Large intestine (tissue), 3 donors: ENCODE data around the gene ERCC6L. TPM values are rescaled to one million over a fixed set of nuclear protein-coding genes. Genes with fewer than 3 reads are reported as not detected.
A peak's percentile ranks its signal among the peaks of the same experiment; 100 is the strongest.
"Not testable (repeated sequence)": the region's sequence is repeated elsewhere in the genome, so short reads cannot be mapped to it uniquely, and the experiment has no call there.

Experiments used
- DNase-seq, 2 donors: peaks; one replicate each; pipeline versions ENCODE4 v3.0.0 to v3.0.0-alpha.2; 2013
- H3K27ac ChIP-seq: one replicate; pipeline ENCODE4 v1.5.1; 2013; ENCODE audit warnings: low read length
- H3K27me3 ChIP-seq: 2 replicates; pipeline ENCODE4 v1.6.1; 2013; ENCODE audit warnings: low read length; ENCODE audit not compliant: control insufficient read depth, insufficient read depth
- H3K36me3 ChIP-seq: 2 replicates; pipeline ENCODE4 v1.6.1; 2013; ENCODE audit warnings: low read length; ENCODE audit not compliant: control insufficient read depth, insufficient read depth
- H3K4me1 ChIP-seq: one replicate; pipeline ENCODE4 v1.6.1; 2013; ENCODE audit warnings: low read length; ENCODE audit not compliant: control insufficient read depth, insufficient read depth
- H3K4me3 ChIP-seq: one replicate; pipeline ENCODE4 v1.5.1; 2013; ENCODE audit warnings: low read length
- H3K9me3 ChIP-seq: one replicate; pipeline ENCODE4 v1.6.1; 2013; ENCODE audit warnings: mild to moderate bottlenecking, low read depth, low read length, moderate library complexity; ENCODE audit not compliant: control insufficient read depth
- WGBS: methylation state at CpG from one replicate; pipeline ENCODE4 v1.1.5; 2013; ENCODE audit warnings: low lambda C conversion rate; ENCODE audit not compliant: insufficient coverage; 5-methylcytosine and 5-hydroxymethylcytosine counted together
- polyA plus RNA-seq: library from polyadenylated mRNA; unstranded; fragments of 120-200 nt; gene quantifications from one replicate; pipeline ENCODE4 v1.2.1, GENCODE V29; 2013

ERCC6L gene
- polyA plus RNA-seq, 1 donor: 2.4 TPM

- no peaks in the 10 kb centered on the region for H3K27me3 ChIP-seq
- WGBS: no CpG with 5 or more reads among the region's 4 CpGs
- no peak for DNase-seq
- H3K4me3 ChIP-seq: no peak overlapping the region
- no peaks in the 10 kb centered on the region for H3K4me1 ChIP-seq
- peaks cover 4% of the 10 kb centered on the region for H3K36me3 ChIP-seq
- no peak overlapping the region for H3K27ac ChIP-seq
- H3K9me3 ChIP-seq: no peaks in the 10 kb centered on the region
These were observed 31.5 kb downstream of the ERCC6L start for GRCh38 chrX:72207366-72207765.

GRCh38 chrX:72205706-72206105, 33.1 kb downstream of the ERCC6L start:
- H3K9me3 ChIP-seq: no peaks in the 10 kb centered on the region
- H3K36me3 ChIP-seq: peaks cover 4% of the 10 kb centered on the region
- no peaks in the 10 kb centered on the region for H3K4me1 ChIP-seq
- H3K27ac ChIP-seq: no peak overlapping the region
- no peak for DNase-seq
- no CpG with 5 or more reads among the region's 2 CpGs for WGBS
- no peaks in the 10 kb centered on the region for H3K27me3 ChIP-seq
- H3K4me3 ChIP-seq: no peak overlapping the region

- Histone ChIP-seq H3K4me3 (no peak overlapping the region), H3K27ac (no peak overlapping the region), H3K36me3 (peaks cover 11% of the 10 kb centered on the region), H3K27me3 (no peaks in the 10 kb centered on the region), H3K9me3 (no peaks in the 10 kb centered on the region), H3K4me1 (no peaks in the 10 kb centered on the region)
- DNase-seq: no peak
- no CpG with 5 or more reads among the region's 6 CpGs for WGBS
These were observed 35.4 kb downstream of the ERCC6L start for GRCh38 chrX:72203421-72203820.

GRCh38 chrX:72202792-72203401, 35.9 kb downstream of the ERCC6L start:
- Histone ChIP-seq H3K4me3 (no peak overlapping the region), H3K4me1 (no peaks in the 10 kb centered on the region), H3K36me3 (peaks cover 11% of the 10 kb centered on the region), H3K27ac (no peak overlapping the region), H3K27me3 (no peaks in the 10 kb centered on the region), H3K9me3 (no peaks in the 10 kb centered on the region)
- no CpG with 5 or more reads among the region's 4 CpGs for WGBS
- no peak for DNase-seq

GRCh38 chrX:72201836-72202536, 36.8 kb downstream of the ERCC6L start:
- Histone ChIP-seq H3K9me3 (no peaks in the 10 kb centered on the region), H3K4me3 (no peak overlapping the region), H3K4me1 (no peaks in the 10 kb centered on the region), H3K36me3 (peaks cover 14% of the 10 kb centered on the region), H3K27me3 (no peaks in the 10 kb centered on the region), H3K27ac (no peak overlapping the region)
- no CpG with 5 or more reads among the region's 7 CpGs for WGBS
- no peak for DNase-seq

- no peak overlapping the region for H3K4me3 ChIP-seq
- WGBS: no CpG with 5 or more reads among the region's 2 CpGs
- H3K27me3 ChIP-seq: no peaks in the 10 kb centered on the region
- H3K36me3 ChIP-seq: peaks cover 8% of the 10 kb centered on the region
- H3K9me3 ChIP-seq: no peaks in the 10 kb centered on the region
- no peak for DNase-seq
- no peak overlapping the region for H3K27ac ChIP-seq
- H3K4me1 ChIP-seq: peaks cover 5% of the 10 kb centered on the region
These were observed 55.9 kb downstream of the ERCC6L start for GRCh38 chrX:72182924-72183323.

DNA sequence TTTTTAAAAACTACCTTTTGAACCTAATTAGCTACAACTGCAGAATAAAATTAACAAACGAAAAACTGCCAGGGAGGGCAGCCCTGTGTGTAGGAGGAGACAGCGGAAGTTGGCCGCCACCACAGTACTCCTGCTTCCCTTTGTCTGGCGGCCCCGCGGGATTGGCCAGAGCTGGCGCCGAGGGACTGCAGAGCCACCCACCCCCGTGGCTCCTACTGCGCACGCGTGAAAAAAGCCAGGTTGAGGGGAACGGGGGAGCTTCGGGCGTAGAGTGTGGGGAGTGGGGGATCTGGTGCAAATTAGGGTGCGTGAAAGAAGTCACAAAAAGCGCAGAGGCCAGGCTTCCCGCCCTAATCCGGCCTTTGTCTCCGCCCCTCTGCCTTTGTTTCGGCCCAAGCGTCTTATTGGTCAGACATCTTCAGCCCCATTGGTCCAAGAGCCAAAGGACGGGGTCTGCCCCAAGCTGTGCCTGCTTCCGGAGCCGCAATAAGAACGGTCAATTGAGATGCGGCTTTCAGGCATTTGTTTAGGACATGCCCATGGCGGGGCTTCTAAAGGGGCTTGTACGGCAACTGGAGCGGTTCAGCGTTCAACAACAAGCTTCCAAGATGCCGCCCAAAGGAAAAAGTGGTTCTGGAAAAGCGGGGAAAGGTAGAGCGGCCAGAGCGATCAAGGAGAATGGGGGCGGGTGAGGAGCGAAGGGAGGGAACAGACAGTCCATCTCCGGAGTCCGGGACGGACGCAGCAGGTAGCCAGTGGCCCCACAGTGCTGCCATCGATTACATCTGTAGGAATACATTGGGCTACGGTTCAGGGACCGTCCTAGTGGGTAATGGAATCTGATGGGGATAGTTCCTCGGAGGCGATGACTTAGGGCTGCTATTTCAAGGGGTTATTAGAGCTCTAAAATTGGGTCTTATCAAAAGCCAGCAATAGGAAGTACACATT, 57.4 kb downstream of the ERCC6L start, which contains the start of gene PIN4:
Gene PIN4 (plus strand): TSS at position 580 of the 948 bp plus-strand sequence. CDS start 29 bp downstream, at position 609.
- no CpG with 5 or more reads among the region's 46 CpGs for WGBS
- peak within 1 kb of the TSS; percentile 90 for H3K4me3 ChIP-seq
- peaks cover 2% of the 10 kb centered on the region for H3K36me3 ChIP-seq
- H3K27me3 ChIP-seq: no peaks in the 10 kb centered on the region
- peak within 1 kb of the TSS; percentile 61 for H3K27ac ChIP-seq
- H3K9me3 ChIP-seq: no peaks in the 10 kb centered on the region
- DNase-seq: peak; percentile 93 to 97
- H3K4me1 ChIP-seq: peaks cover 5% of the 10 kb centered on the region

GRCh38 chrX:72180539-72180938, 58.3 kb downstream of the ERCC6L start:
- no CpG with 5 or more reads among the region's 1 CpG for WGBS
- DNase-seq: no peak
- Histone ChIP-seq H3K27ac (peak overlapping the region; percentile 61), H3K36me3 (no peaks in the 10 kb centered on the region), H3K4me1 (peaks cover 5% of the 10 kb centered on the region), H3K9me3 (no peaks in the 10 kb centered on the region), H3K27me3 (no peaks in the 10 kb centered on the region), H3K4me3 (peak overlapping the region; percentile 90)

DNA sequence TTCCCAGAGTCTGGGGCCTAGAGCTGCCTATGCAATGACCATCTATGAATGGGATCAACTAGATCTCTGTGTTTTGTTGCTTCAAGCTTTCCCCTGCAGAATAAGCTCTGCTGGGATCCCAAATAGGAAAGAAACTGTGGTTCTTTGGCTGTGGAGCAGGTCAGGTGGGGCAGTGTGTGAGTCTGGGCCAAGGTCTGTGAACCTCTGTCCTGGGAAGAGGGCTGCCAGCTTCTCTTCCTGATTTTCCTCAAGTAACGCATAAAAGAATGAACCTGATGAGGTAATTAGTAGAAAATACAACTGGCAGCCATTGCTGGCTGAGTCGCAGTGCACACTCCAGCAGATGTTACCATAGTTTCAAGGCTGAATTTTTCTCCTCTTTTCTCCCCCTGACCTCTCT, 61.8 kb downstream of the ERCC6L start:
- no peaks in the 10 kb centered on the region for H3K36me3 ChIP-seq
- WGBS: no CpG with 5 or more reads among the region's 2 CpGs
- no peak overlapping the region for H3K27ac ChIP-seq
- H3K9me3 ChIP-seq: no peaks in the 10 kb centered on the region
- DNase-seq: no peak
- H3K4me1 ChIP-seq: peaks cover 2% of the 10 kb centered on the region
- H3K27me3 ChIP-seq: no peaks in the 10 kb centered on the region
- H3K4me3 ChIP-seq: no peak overlapping the region

DNA sequence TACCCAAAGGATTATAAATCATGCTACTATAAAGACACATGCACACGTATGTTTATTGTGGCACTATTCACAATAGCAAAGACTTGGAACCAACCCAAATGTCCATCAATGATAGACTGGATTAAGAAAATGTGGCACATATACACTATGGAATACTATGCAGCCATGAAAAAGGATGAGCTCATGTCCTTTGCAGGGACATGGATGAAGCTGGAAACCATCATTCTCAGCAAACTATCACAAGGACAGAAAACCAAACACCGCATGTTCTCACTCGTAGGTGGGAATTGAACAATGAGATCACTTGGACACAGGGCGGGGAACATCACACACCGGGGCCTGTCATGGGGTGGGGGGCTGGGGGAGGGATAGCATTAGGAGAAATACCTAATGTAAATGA, 62.5 kb downstream of the ERCC6L start:
- DNase-seq, H3K27me3 ChIP-seq, H3K4me1 ChIP-seq, H3K36me3 ChIP-seq, H3K27ac ChIP-seq, H3K9me3 ChIP-seq, H3K4me3 ChIP-seq: not testable (repeated sequence)
- WGBS: no CpG with 5 or more reads among the region's 5 CpGs
